RCC 7860 (cell line): ENCODE results near the gene SNAPC4.
"Not testable (repeated sequence)": the region's sequence is repeated elsewhere in the genome, so short reads cannot be mapped to it uniquely, and the experiment has no call there.

Experiments used
- DNase-seq: peaks from one replicate; pipeline ENCODE4 v3.0.0-alpha.2; 2015; ENCODE audit warnings: low spot score
- FAIRE-seq: peaks from 2 replicates; lab custom pipeline; 2012; peaks lifted over from hg19 to GRCh38; lab: Jason Lieb, UNC

The SNAPC4 gene

DNA sequence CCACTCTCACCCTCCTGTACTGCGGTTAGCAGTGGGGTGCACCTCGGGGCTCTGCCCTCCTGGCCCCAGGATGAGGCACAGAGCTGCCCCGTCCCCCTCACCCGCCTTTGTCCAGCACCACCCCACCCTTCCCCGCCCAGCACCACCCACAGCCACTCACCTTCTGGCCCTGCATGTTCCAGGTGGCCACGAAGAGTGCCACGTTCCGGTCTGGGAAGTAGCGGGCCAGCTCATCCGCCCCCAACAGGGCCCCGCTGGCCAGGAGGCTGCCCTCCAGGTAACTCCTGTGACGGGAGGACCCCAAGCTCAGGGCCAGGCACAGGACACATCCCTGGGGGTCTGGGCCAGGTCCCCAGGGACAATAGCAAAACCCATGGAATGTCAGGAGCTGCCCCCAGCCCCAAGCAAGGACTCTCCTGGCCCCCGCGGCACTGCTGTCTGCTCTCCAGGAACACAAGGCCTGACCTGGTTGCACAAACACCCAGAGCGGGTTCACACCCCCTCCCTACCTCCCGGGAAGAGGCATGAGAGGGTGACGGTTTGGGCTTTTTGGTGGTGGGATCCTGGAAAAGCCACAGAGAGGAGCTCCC is 34.7 kb upstream of the SNAPC4 start:
- FAIRE-seq = no peak

DNA sequence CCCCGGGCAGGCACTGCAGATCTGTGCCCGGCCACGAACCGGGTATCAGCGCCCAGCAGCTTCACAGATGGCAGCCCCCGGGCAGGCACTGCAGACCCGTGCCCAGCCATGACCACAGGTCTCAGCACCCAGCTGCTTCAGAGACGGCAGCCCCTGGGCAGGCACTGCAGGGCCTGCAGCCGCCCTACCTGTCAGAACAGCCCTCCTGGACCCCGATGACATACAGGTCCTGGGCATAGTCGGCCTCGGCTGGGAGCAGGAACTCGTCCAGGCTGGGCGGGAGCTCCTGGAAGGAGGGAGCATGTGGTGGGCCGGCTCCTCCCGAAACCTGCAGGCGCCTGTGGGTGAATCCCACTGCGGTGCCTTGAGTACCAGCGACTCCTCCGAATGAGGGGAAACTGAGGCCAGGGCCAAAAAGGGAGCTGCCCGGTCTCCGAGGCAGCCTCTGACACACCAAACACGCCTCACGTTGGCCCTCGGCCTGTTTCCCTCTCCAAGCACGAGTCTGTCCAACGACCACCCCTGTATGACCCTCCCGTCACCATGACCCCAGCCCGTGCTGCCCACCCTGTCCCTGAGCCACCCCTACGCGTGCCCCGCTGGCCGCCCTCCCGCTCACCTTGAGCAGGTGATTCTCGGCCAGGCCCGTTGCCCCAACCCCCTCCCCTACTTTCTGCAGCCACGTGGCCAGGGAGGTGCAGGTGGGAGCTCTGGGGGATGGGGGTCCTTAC is 34.0 kb upstream of the SNAPC4 start:
- FAIRE-seq (no peak), DNase-seq (no peak)

More for the DNA sequence above, 34.7 kb upstream of the SNAPC4 start:
- DNase-seq = no peak

DNA sequence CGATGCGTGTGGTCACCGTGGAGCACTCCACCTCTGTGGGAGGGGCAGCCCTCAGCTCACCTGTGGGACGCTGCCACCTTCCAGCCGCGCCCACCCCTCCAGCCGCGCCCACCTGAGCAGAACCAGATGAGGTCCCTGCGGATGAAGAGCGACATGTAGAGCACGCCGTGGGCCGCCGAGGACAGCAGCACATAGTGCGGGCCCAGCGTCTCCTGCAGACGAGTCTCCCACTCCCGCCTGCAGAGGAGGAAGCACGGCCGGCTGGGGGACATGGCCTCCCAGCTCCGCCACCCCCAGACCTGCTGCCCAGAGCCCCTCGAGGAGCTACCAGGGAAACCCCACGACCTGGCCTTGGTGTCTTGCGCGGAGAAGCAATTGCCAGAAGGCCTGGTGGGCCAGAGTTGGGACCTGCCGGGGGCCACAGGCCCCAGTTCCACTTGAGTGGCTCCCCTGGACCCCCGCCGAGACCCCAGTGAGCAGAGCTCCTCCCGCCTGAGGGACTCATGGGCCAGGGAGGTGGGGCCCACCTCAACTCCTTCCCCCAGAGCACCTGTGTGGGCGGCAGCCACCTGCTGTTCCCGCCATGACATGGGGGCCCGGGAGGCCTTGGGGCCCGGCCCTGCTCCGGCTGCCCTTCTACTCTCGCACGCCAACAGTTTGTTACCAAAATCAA is 33.2 kb upstream of the SNAPC4 start:
- DNase-seq (no peak), FAIRE-seq (no peak)

DNA sequence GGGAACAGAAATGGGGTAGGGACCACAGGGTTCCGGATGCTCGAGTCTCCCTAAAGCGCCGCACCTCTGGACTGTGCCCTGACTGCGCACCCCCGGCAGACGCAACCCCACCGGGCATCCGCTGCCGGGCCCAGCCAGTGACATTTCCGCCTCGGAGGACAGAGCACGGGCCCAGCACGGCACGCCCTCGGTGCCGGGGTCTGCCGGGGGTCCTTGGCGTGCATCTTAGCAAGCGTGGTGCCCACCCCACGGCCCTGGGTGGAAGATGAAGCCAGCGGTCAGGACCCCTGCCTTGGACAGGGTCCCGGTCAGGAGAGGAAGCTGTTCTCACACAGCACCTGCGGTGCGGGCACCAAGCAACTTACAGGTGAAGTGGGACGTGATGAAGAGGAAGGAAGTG is 32.6 kb upstream of the SNAPC4 start:
- FAIRE-seq (no peak), DNase-seq (no peak)

DNA sequence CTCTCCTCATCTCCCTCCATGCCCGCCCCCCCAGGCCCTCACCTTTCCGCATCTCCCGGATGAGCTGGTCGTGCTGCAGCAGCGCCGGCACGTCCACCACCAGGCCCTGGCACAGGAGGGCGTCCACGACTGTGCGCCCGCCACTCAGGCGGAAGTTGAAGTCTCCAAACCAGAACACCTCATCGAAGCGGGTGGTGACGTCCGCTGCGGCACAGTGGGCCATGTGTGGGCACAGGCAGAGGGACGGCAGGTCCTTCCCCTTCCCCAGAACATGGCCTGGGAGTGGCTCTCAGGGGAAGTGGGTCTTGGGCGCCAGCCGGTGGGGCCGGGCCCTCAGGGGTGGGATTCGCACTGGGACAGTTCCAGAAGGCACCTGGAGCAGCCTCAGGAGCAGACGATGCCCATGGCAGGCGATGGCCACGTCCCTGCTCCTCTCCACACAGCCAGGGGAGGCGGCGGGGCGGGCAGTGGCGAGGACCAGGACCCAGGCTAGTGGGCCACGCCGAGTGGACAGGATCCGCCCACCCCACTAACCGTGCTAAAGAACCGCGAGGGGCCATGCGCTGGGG is 31.9 kb upstream of the SNAPC4 start:
- DNase-seq (no peak), FAIRE-seq (no peak)

DNA sequence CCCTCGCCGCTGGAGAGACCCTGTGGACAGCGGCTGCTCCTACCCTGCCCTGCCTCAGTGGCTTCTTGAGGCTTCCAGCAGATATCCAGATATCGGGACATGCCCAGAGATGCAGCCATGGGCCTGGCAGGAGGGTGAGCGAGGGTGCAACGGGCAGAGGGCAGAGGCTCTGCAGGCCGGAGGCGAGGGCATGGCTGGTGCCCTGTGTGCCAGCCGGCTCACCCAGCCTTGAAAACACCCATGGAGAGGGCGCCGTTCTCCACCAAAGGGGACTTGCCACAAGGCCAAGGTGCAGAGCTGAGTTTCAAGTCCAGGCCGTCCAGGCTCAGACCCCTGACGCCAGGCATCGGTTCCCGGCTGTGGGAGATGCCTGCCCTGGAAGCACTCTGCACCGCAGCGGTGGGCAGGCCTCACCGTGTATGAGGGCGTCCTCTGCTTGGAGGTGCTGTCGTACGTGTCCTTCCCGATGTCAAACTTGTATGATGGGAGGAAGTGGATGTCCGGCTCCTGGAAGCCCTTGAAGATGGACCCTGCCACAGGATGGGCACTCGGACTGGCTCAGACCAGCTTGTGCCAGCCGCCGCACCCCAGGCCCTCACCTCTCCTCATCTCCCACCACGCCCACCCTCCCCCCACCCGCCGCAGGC is 30.7 kb upstream of the SNAPC4 start:
- no peak for FAIRE-seq
- DNase-seq = no peak

DNA sequence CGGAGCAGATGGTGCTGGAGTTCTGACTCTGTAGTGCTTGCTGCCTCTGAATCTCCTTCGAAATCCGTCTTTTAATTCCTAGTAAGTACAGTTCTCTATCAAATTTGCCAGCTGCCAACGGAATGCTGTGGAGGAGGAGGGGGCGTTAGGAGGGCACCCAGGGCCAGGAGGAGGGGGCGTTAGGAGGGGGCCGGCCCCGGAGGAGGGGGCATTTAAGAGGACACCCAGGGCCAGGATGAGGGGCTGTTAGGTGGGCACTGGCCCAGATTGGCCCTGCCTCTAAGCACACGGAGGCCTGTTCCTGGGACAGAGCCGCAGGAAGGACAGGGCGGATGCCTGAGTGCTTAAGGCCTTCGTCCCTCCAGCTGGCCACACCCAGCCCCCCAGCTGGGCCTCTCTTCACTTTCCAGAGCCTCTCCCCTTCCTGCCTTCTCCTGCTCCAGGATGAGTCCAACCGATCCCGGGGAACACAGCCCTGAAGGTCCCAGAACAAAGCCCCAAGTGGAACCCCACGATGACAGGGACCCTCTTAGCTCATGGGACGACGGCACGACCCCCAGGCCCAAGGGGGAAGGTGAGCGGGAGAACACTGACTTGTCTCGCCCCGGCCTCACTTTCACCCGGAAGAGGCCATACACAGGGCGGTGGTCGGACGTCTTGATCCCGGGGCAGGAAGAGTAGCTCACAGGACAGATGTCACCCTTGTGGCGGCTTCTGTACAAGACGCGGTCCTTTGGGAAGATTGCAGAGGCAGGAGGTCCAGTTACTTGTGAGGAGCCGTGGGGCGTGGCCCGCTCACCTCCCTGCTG is 29.9 kb upstream of the SNAPC4 start:
- FAIRE-seq (no peak), DNase-seq (no peak)

DNA sequence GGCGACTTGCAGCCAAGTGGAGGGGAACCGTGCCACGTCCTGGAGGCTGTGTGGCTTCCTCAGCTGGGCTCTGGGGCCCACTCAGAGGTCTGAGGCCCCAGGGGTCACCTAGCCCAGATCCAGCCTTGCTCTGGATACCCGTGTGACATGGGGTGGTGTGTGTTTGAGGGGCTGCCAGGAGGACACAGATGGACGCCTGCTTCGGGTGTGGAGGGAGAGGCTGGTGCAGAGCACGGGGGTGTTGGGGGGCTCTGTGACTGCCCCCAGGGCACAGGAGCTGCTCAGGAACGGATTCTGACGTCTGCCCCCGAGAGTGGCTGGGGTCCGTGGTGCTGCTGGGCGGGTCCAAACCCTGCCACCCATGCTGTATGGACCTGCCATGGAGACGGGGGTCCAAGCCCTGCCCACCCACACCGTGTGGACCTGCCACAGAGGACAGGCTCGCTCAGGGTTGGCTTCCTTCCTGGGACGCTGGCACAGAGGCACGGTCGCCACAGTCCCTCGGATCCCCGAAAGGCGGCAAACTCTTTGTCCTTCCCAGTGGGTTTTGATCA is 29.2 kb upstream of the SNAPC4 start:
- FAIRE-seq (no peak), DNase-seq (no peak)

DNA sequence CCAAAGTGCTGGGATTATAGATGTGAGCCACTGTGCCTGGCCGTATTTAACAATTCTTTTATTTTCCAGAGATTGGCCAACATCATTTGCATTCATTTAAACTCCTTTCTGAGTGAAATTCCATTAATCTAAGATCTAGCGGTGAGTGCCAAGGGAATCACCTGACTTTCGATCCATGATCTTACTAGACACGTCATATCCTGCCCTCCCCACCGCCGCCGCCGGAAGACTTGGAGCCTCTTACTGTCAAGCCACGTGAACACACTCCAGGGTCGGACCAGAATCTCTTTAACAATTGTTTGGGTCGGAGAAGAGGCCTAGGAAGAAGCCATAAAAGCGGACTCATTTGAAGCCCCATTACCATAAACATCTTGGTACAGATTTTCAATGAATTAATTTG is 26.8 kb upstream of the SNAPC4 start:
- no peak for FAIRE-seq
- DNase-seq = no peak

DNA sequence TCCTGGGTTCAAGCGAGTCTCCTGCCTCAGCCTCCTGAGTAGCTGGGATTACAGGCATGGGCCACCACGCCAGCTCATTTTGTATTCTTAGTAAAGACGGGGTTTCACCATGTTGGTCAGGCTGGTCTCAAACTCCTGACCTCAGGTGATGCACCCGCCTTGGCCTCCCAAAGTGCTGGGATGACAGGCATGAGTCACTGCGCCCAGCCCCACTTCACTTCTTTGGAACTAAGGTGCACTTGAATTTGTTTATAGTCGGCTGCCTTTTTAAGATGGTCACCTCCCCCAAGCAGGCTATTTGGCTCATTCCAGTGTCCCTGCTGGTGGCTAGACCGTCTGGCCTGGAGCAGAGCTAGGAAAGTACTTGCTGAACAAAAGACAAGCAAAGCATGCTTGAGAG is 25.4 kb upstream of the SNAPC4 start:
- FAIRE-seq, DNase-seq: not testable (repeated sequence)

DNA sequence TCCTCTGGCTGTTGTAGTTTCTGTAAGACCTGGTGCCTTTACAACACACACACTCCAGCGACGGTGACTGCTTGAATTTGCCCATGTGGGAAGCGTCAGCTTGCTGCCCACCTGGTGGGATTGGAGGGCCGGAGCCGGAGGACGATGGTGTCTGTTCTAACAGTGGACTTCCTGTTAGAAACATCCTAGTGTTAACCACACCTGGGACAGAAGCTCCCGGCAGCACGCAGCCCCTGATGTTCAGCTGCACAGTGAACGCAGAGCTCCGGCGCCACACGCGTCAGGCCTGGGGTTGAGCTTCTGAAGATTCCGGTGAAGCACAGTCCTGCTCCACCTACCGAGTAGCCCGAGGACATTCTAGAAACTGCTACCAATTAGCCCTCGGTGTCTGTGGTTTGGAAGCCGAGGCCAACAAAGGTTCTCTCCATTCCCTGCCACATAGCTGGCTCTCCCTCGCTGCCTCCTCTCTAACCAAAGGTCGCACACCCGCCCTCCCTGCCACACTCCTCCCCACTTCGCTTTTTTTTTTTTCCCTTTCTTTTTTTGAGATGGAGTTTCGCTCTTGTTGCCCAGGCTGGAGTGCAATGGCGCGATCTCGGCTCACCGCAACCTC is 24.9 kb upstream of the SNAPC4 start:
- DNase-seq (no peak), FAIRE-seq (no peak)

DNA sequence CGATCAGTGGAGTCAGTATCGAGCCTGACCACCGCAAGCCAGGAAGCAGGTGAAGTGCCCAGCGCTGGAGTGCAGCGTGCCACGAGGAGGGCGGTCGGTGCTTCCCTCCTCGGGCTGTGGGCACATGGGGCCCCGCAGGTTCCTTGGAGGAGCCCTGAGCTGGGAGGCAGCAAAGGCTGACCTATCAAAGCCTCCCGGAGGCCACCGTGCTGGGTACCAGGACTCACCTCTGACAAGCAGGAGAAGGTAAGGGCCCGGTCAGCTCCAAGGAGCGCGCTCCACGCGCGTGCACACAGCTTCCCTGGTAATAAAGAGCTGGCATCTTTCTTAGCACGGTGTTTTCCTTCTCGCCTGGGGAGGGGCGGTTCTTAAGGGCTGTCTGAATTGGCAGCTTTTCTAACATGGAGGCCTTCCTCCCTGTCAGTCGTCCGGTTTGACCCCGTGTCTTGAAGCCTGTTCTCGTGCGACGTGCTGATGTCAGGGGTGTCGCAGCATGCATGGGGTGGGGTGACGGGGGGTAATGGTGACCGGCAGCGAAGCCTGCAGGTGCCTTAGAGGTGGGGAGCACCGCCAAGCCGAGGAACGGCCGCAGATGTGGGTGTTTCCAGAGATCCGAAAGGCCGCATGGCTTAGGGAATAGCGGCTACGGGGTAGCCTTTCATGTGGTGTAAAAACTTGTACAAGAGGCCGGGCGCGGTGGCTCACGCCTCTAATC is 23.6 kb upstream of the SNAPC4 start:
- FAIRE-seq = no peak
- DNase-seq = no peak

DNA sequence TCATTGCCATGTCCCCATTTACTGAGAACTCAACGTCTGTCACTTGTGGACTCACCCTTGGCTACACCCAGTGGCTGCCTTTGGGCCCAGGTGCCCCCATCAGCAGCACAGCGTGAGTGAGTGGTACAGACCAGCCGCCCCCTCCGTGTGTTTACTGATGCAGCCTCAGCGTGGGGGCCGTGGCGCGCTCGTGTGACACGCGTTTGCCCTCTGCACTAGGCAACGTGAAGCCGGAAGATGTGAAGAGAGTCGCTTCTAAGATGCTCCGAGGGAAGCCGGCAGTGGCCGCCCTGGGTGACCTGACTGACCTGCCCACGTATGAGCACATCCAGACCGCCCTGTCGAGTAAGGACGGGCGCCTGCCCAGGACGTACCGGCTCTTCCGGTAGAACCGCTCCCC is 22.9 kb upstream of the SNAPC4 start:
- no peak for FAIRE-seq

DNA sequence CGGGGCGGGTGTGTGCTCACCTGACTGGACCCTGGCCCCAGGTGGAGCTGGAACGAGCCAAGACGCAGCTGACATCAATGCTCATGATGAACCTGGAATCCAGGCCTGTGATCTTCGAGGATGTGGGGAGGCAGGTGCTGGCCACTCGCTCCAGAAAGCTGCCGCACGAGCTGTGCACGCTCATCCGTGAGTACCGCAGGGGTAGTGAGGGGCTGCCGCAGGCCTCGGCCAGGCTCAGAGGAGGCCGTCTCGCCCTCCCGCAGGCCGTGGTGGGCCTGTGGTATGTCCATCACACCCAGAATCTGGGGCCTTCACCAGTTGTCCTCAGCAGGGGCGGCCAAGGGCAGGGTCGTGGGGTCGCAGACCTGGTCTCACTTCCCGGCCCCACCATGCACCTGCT is 21.8 kb upstream of the SNAPC4 start:
- FAIRE-seq (no peak), DNase-seq (no peak)

More for the DNA sequence above, 22.9 kb upstream of the SNAPC4 start:
- no peak for DNase-seq

DNA sequence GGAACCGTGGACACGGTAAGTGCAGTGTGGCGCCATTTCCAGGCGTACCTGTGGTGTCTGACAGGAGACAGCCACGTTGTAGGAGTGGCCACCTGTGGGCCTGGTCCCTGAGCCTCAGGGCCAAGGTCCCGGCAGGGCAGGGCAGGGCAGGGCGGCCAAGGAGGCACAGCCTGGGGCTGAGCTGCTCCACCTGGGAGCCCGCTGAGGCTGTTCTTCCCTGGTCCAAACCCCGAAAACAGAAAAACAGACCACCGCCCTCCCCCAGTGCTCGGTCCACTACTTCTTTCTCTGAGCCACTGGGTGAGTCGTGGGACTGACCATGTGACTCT is 19.1 kb upstream of the SNAPC4 start:
- DNase-seq (no peak), FAIRE-seq (no peak)

DNA sequence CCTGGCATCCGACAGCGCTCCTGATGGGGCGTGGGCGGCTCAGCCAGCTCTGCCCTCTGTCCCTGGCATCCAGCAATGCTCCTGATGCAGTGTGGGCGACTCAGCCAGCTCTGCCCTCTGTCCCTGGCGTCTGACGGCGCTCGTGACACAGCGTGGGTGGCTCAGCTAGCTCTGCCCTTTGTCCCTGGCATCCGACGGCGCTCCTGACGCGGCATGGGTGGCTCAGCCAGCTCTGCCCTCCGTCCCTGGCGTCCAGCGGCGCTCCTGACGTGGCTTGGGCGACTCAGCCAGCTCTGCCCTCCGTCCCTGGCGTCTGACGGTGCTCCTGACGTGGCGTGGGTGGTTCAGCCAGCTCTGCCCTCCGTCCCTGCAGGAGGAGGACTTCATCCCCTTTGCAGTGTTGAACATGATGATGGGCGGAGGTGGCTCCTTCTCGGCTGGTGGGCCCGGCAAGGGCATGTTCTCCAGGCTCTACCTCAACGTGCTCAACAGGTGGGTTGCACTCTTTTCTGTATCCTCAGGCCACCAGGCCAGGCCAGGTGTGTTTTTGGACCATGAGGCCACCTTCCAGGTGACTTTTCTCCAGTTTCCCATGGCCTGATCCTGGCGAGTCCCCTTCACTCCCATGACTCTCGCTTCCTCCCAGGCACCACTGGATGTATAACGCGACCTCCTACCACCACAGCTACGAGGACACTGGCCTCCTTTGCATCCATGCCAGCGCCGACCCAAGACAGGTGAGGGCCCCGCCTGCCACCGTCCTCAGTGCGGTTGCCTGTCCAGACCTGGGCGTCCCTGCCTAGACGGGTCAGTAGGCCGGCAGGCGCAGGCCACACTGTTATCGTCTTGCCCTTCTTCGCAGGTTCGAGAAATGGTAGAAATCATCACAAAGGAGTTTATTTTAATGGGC is 18.5 kb upstream of the SNAPC4 start:
- no peak for DNase-seq
- no peak for FAIRE-seq

DNA sequence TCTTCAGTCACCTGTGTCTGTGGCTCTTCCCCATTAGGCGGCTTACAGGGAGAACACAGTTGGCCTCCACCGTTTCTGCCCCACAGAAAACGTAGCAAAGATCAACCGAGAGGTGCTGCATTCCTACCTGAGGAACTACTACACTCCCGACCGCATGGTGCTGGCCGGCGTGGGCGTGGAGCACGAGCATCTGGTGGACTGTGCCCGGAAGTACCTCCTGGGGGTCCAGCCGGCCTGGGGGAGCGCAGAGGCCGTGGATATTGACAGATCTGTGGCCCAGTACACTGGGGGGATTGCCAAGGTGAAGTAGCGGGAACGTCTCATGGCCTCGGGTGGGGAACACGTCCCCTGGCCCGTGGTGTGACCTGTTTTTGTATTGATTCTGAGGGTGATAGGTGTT is 16.9 kb upstream of the SNAPC4 start:
- FAIRE-seq (no peak), DNase-seq (no peak)

DNA sequence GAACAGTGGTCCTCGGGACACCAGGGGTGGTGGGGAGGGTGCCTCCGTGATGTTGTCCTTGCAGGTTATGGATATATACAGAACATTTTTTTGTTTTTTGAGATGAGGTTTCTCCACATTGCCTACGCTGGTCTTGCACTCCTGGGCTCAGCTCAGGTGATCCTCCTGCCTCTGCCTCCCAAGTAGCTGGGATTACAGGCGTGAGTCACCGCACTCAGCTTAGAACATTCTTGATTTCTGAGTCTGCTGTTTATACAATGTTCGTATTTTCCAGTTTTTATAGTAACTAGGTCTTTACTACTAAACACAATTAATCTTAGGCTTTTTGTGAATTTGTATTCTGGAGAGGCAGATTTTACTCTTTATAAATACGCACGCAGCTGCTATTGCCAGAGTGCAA is 16.5 kb upstream of the SNAPC4 start:
- FAIRE-seq (no peak), DNase-seq (no peak)
